Measurements from ENCODE around the gene TNFAIP8. TPM values are rescaled to one million over a fixed set of nuclear protein-coding genes. Genes with fewer than 3 reads are reported as not detected.

The TNFAIP8 gene
- total and polyA plus RNA-seq, 2 of the 13 experiments (the other 11 are each of a cell fraction or from before 2014, with no cell fraction given), result 6.4 to 11.2 TPM

- H3K9me3 ChIP-seq (ENCODE audit: low read length), result no peaks in the 10 kb centered on the region
- H3K79me2 ChIP-seq (ENCODE audit: insufficient read depth, low read length), result no peaks in the 10 kb centered on the region
- ATAC-seq (no peak), FAIRE-seq (no peak), DNase-seq (ENCODE audit: low spot score) (no peak)
- in situ Hi-C loops (cut with HindIII; ENCODE audit: extremely low pct_ligation_motif_present, low pct_unique_long_range_greater_than_20kb) (no loop called here), intact Hi-C loops (cut with micrococcal nuclease; ENCODE audit: unreplicated experiment) (no loop called here)
- 86% methylated on average over 4 of the region's 4 CpGs for WGBS (ENCODE audit: low lambda C conversion rate)
- H3K4me2 ChIP-seq (ENCODE audit: low read depth, low read length), result no peak overlapping the region
- H3K4me1 ChIP-seq (ENCODE audit: insufficient read depth, low read length), result peaks cover 12% of the 10 kb centered on the region
- H3K9ac ChIP-seq (ENCODE audit: insufficient read depth, low read depth, low read length), result no peak overlapping the region
- no TSS peak for BruUV-seq (replicated peaks)
- no peaks in the 10 kb centered on the region for H3K36me3 ChIP-seq (replicated peaks in 1 of 2; ENCODE audit: control insufficient read depth in 1 of 2, insufficient read depth in 2 of 2, low read length in 2 of 2)
- H3K27me3 ChIP-seq (ENCODE audit: control insufficient read depth in 1 of 2, insufficient read depth in 2 of 2, low read length in 2 of 2), result no peaks in the 10 kb centered on the region
- POLR2A ChIA-PET, result no interaction called here
- CTCF ChIA-PET (ENCODE audit: low intra/inter-chr PET ratio, low total read pairs), result no interaction called here
- no peak overlapping the region for H3K4me3 ChIP-seq (replicated peaks in 1 of 3; ENCODE audit: insufficient read depth in 1 of 3, low read depth in 2 of 3, low read length in 3 of 3)
- no peak overlapping the region for H3K27ac ChIP-seq (ENCODE audit: extremely low read length, insufficient read depth, low read length)
- no peak overlapping the region for H2AFZ ChIP-seq (ENCODE audit: low read length)
- no peaks in the 10 kb centered on the region for H4K20me1 ChIP-seq (ENCODE audit: insufficient read depth, low read length)
- TF ChIP-seq POLR2A (IDR thresholded peaks at IDR 0.05; ENCODE audit: insufficient read depth in 1 of 2, low read depth in 2 of 2, low read length in 2 of 2) (no peak), ELK4 (CRISPR knock-in tag; IDR thresholded peaks at IDR 0.05; ENCODE audit: borderline replicate concordance) (no peak), ATF7-NPFF (CRISPR knock-in tag; IDR thresholded peaks at IDR 0.05; ENCODE audit: low read depth) (no peak), ZFP36L1 (CRISPR knock-in tag; IDR thresholded peaks at IDR 0.05) (no peak), PHF8 (CRISPR knock-in tag; IDR thresholded peaks at IDR 0.05) (no peak), ZBTB20 (CRISPR knock-in tag; IDR thresholded peaks at IDR 0.05; ENCODE audit: borderline replicate concordance, low read depth) (no peak), ZNF879 (CRISPR knock-in tag; IDR thresholded peaks at IDR 0.05) (no peak), DNMT1 (CRISPR knock-in tag; IDR thresholded peaks at IDR 0.05) (no peak), EED (CRISPR knock-in tag; IDR thresholded peaks at IDR 0.05) (no peak), ATM (IDR thresholded peaks at IDR 0.05; ENCODE audit: borderline replicate concordance) (no peak), MAZ (IDR thresholded peaks at IDR 0.05; ENCODE audit: borderline replicate concordance, low read depth, low read length) (no peak), MAZ (CRISPR knock-in tag; IDR thresholded peaks at IDR 0.05; ENCODE audit: low read depth) (no peak), MED13 (CRISPR knock-in tag; IDR thresholded peaks at IDR 0.05) (no peak), PBX3 (CRISPR knock-in tag; IDR thresholded peaks at IDR 0.05; ENCODE audit: borderline replicate concordance) (no peak), NR0B2 (CRISPR knock-in tag; IDR thresholded peaks at IDR 0.05) (no peak), ZFP1 (CRISPR knock-in tag; IDR thresholded peaks at IDR 0.05) (no peak), AKNA (CRISPR knock-in tag; IDR thresholded peaks at IDR 0.05; ENCODE audit: borderline replicate concordance) (no peak)
Measured at GRCh38 chr5:119332978-119333401, 22.8 kb upstream of the TNFAIP8 start.

All from HepG2 (cell line).